ENCODE measurements around the gene KNL1. TPM values are rescaled to one million over a fixed set of nuclear protein-coding genes. Genes with fewer than 3 reads are reported as not detected.

Gene KNL1
- total and polyA plus RNA-seq, 10 of the 15 experiments (the other 5 are each of a cell fraction or from before 2014, with no cell fraction given), result 10.9 to 55.5 (median 28.4) TPM

DNA sequence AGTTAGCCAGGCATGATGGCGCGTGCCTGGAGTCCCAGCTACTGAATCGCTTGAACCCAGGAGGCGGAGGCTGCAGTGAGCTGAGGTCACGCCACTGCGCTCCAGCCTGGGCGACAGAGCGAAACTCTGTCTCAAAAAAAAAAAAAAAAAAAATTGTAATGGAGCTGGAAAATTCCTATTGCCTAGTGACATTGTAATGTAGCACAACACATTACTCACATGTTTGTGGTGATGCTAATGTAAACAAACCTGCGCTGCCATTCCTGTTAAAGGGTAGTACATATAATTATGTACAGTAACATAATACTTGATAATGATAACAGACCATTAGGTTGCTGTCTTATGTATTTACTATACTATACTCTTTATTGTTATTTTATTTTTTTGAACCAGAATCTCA is 39.1 kb downstream of the KNL1 start:
- H3K27ac ChIP-seq (ENCODE audit: control insufficient read depth, insufficient read depth), result no peak overlapping the region
- CTCF ChIA-PET, result interaction anchor here (1.1 kb wide), 2 partner anchors 43 to 44 kb away, joined by 3 to 8 read pairs; no protein-coding TSS in a partner anchor
- H3K4me1 ChIP-seq (ENCODE audit: control insufficient read depth, insufficient read depth, low read length), result no peaks in the 10 kb centered on the region
- intact Hi-C loops (cut with micrococcal nuclease; ENCODE audit: unreplicated experiment) (no loop called here), in situ Hi-C loops (cut with MboI) (no loop called here)
- no peaks in the 10 kb centered on the region for H4K20me1 ChIP-seq (ENCODE audit: control insufficient read depth, insufficient read depth)
- no peak for DNase-seq (ENCODE audit: low read depth, low spot score)
- H3K4me3 ChIP-seq, result no peak overlapping the region
- no peaks in the 10 kb centered on the region for H3K79me2 ChIP-seq (ENCODE audit: control insufficient read depth, insufficient read depth, low read length)
- no peaks in the 10 kb centered on the region for H3K9me3 ChIP-seq (replicated peaks; ENCODE audit: control insufficient read depth, insufficient read depth, low read length)
- H3K36me3 ChIP-seq (ENCODE audit: control insufficient read depth in 2 of 2, insufficient read depth in 2 of 2, low read length in 1 of 2), result peaks cover 5 to 6% of the 10 kb centered on the region in 2 experiments; a peak in 3 of 4 replicates
- no peaks in the 10 kb centered on the region for H3K27me3 ChIP-seq (replicated peaks in 1 of 2; ENCODE audit: control insufficient read depth in 2 of 2, insufficient read depth in 2 of 2, low read length in 1 of 2)
- RAD21 ChIA-PET (ENCODE audit: unreplicated experiment), result no interaction called here
- SMC1A ChIA-PET (ENCODE audit: uncharacterized antibody, unreplicated experiment), result no interaction called here
- no peak overlapping the region for H3K4me2 ChIP-seq (ENCODE audit: control insufficient read depth, insufficient read depth)
- no peak for FAIRE-seq
- 97% methylated on average over 6 of the region's 9 CpGs for WGBS (ENCODE audit: insufficient coverage, insufficient replicate concordance, low lambda C conversion rate, missing lambda C conversion rate)
- H2AFZ ChIP-seq (ENCODE audit: control insufficient read depth, low read depth, low read length), result no peak overlapping the region
- no peak for ATAC-seq
- POLR2A ChIA-PET, result interaction anchor here (0.7 kb wide), 2 partner anchors 17 to 25 kb away, joined by 4 to 5 read pairs; no protein-coding TSS in a partner anchor
- BruUV-seq (replicated peaks), result no TSS peak
- no peak overlapping the region for H3K9ac ChIP-seq (ENCODE audit: control insufficient read depth, insufficient read depth, low read length)
- TF ChIP-seq CBFB (IDR thresholded peaks at IDR 0.05; ENCODE audit: low read depth) (no peak), CREM (IDR thresholded peaks at IDR 0.05; ENCODE audit: low read depth) (no peak), WRNIP1 (IDR thresholded peaks at IDR 0.05; ENCODE audit: borderline replicate concordance, low read depth, low read length) (no peak), RUNX3 (IDR thresholded peaks at IDR 0.05; ENCODE audit: low read length) (no peak), FOXM1 (IDR thresholded peaks at IDR 0.05; ENCODE audit: low read depth, low read length) (no peak), HDGF (IDR thresholded peaks at IDR 0.05) (no peak), MXI1 (IDR thresholded peaks at IDR 0.05; ENCODE audit: low read depth, low read length) (no peak), DPF2 (IDR thresholded peaks at IDR 0.05) (no peak), CUX1 (IDR thresholded peaks at IDR 0.05; ENCODE audit: insufficient replicate concordance, low read depth, low read length) (no peak), STAT1 (conservative IDR thresholded peaks at IDR 0.05) (no peak), ETV6 (conservative IDR thresholded peaks at IDR 0.05 in 1 of 2, IDR thresholded peaks at IDR 0.05 in 1 of 2; ENCODE audit: borderline replicate concordance in 1 of 2, low read depth in 1 of 2) (no peak), CHD4 (IDR thresholded peaks at IDR 0.05) (no peak), BHLHE40 (IDR thresholded peaks at IDR 0.05; ENCODE audit: borderline replicate concordance in 1 of 2, low read depth in 2 of 2, low read length in 1 of 2) (no peak), MEF2B (IDR thresholded peaks at IDR 0.05; ENCODE audit: partially characterized antibody, poor library complexity, severe bottlenecking) (no peak)
- TF ChIP-seq, protein P1, sequence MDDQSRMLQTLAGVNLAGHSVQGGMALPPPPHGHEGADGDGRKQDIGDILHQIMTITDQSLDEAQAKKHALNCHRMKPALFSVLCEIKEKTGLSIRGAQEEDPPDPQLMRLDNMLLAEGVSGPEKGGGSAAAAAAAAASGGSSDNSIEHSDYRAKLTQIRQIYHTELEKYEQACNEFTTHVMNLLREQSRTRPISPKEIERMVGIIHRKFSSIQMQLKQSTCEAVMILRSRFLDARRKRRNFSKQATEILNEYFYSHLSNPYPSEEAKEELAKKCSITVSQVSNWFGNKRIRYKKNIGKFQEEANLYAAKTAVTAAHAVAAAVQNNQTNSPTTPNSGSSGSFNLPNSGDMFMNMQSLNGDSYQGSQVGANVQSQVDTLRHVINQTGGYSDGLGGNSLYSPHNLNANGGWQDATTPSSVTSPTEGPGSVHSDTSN (IDR thresholded peaks at IDR 0.05; ENCODE audit: insufficient replicate concordance, low read depth, low read length), result no peak
- TF ChIP-seq, protein P2, sequence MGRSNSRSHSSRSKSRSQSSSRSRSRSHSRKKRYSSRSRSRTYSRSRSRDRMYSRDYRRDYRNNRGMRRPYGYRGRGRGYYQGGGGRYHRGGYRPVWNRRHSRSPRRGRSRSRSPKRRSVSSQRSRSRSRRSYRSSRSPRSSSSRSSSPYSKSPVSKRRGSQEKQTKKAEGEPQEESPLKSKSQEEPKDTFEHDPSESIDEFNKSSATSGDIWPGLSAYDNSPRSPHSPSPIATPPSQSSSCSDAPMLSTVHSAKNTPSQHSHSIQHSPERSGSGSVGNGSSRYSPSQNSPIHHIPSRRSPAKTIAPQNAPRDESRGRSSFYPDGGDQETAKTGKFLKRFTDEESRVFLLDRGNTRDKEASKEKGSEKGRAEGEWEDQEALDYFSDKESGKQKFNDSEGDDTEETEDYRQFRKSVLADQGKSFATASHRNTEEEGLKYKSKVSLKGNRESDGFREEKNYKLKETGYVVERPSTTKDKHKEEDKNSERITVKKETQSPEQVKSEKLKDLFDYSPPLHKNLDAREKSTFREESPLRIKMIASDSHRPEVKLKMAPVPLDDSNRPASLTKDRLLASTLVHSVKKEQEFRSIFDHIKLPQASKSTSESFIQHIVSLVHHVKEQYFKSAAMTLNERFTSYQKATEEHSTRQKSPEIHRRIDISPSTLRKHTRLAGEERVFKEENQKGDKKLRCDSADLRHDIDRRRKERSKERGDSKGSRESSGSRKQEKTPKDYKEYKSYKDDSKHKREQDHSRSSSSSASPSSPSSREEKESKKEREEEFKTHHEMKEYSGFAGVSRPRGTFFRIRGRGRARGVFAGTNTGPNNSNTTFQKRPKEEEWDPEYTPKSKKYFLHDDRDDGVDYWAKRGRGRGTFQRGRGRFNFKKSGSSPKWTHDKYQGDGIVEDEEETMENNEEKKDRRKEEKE (IDR thresholded peaks at IDR 0.05), result no peak

Data from GM12878 (cell line).